HepG2 (cell line): ENCODE data around the gene SLC35B2. TPM values are rescaled to one million over a fixed set of nuclear protein-coding genes. Genes with fewer than 3 reads are reported as not detected.

ENCODE experiments used
- FOXC1 ChIP-seq: sonication (generic); formaldehyde crosslinking; IDR thresholded peaks from 2 replicates; pipeline ENCODE4 v1.8.0; 2022; ENCODE audit warnings: mild to moderate bottlenecking, missing genetic modification reagents, borderline replicate concordance
- GTF3A ChIP-seq: sonication (generic); formaldehyde crosslinking; conservative IDR thresholded peaks from 2 replicates; pipeline ENCODE4 v1.4.0; 2020; ENCODE audit warnings: mild to moderate bottlenecking, missing genetic modification reagents
- HCFC1 ChIP-seq: fragments of 150-350 bp; IDR thresholded peaks from 2 replicates; pipeline ENCODE4 v1.6.1; 2014; ENCODE audit warnings: low read depth, low read length
- KLF15 ChIP-seq: sonication (generic); formaldehyde crosslinking; IDR thresholded peaks from 2 replicates; pipeline ENCODE4 v1.8.1; 2023; ENCODE audit warnings: borderline replicate concordance, mild to moderate bottlenecking, inconsistent platforms, missing genetic modification reagents, mixed read lengths
- MAZ ChIP-seq, 2 experiments: sonication (generic) in 1 of 2; formaldehyde crosslinking in 1 of 2; IDR thresholded peaks; 2 replicates each; pipeline versions ENCODE4 v1.5.0 to v1.6.1; 2012 to 2020; ENCODE audit warnings: low read depth in 2 of 2, mild to moderate bottlenecking in 2 of 2, borderline replicate concordance in 1 of 2, improper control_type of control experiment in 1 of 2, low read length in 1 of 2, missing genetic modification reagents in 1 of 2, moderate library complexity in 1 of 2
- NFATC3 ChIP-seq: sonication (generic); formaldehyde crosslinking; IDR thresholded peaks from 2 replicates; pipeline ENCODE4 v1.5.1; 2020; ENCODE audit warnings: mild to moderate bottlenecking, missing genetic modification reagents
- NONO ChIP-seq, 2 experiments: fragments of 450-650 bp in 1 of 2; sonication (generic) in 1 of 2; formaldehyde crosslinking in 1 of 2; IDR thresholded peaks in 1 of 2; conservative IDR thresholded peaks in 1 of 2; 2 replicates each; pipeline versions ENCODE4 v1.6.1 to v1.8.0; 2017 to 2022; ENCODE audit warnings: mild to moderate bottlenecking in 1 of 2, missing genetic modification reagents in 1 of 2, moderate library complexity in 1 of 2
- TAF15 ChIP-seq: fragments of 200-400 bp; formaldehyde crosslinking; IDR thresholded peaks from one replicate; pipeline ENCODE4 v1.6.1; 2018; ENCODE audit warnings: mild to moderate bottlenecking, low read depth, low read length; ENCODE audit not compliant: poor library complexity, severe bottlenecking
- YY1 ChIP-seq: IDR thresholded peaks from 2 replicates; pipeline ENCODE4 v1.6.1; 2011; ENCODE audit warnings: low read length, low read depth, moderate library complexity, mild to moderate bottlenecking; ENCODE audit not compliant: insufficient read depth, insufficient replicate concordance
- ZBTB8A ChIP-seq: sonication (generic); formaldehyde crosslinking; IDR thresholded peaks from 2 replicates; pipeline ENCODE4 v1.4.0; 2020; ENCODE audit warnings: mild to moderate bottlenecking, low read depth, missing genetic modification reagents, borderline replicate concordance
- ZFP62 ChIP-seq: sonication (generic); formaldehyde crosslinking; IDR thresholded peaks from 2 replicates; pipeline ENCODE4 v1.4.0; 2020; ENCODE audit warnings: missing genetic modification reagents
- ZNF256 ChIP-seq: sonication (generic); formaldehyde crosslinking; conservative IDR thresholded peaks from 2 replicates; pipeline ENCODE4 v1.4.0; 2020; ENCODE audit warnings: missing genetic modification reagents
- ZNF619 ChIP-seq: sonication (generic); formaldehyde crosslinking; IDR thresholded peaks from 2 replicates; pipeline ENCODE4 v1.4.0; 2020; ENCODE audit warnings: mild to moderate bottlenecking, missing genetic modification reagents
- ZNF737 ChIP-seq: sonication (generic); formaldehyde crosslinking; IDR thresholded peaks from 2 replicates; pipeline ENCODE4 v1.5.0; 2020; ENCODE audit warnings: missing genetic modification reagents, mild to moderate bottlenecking, borderline replicate concordance
- polyA plus RNA-seq, 8 experiments: library from polyadenylated mRNA; depleted of rRNA in 3 of 8; stranded (reverse) in 7 of 8; unstranded in 1 of 8; fragments of >200 nt; fragmentation: Illumina TruSeq in 4 of 8; extraction: Trizol in 4 of 8; gene quantifications; 2 replicates each; pipeline versions ENCODE4 v1.2.1 to v1.2.3, GENCODE V29; 2011 to 2016; ENCODE audit warnings: low read depth in 4 of 8, missing spikeins in 1 of 8, mixed read lengths in 1 of 8; ENCODE audit not compliant: insufficient read depth in 1 of 8
- total RNA-seq, 5 experiments: library from RNA; depleted of rRNA; stranded (reverse); fragments of >200 nt; fragmentation: Illumina TruSeq; extraction: Trizol; gene quantifications; 2 replicates each; pipeline ENCODE4 v1.2.3, GENCODE V29; 2016; ENCODE audit warnings: low read depth in 1 of 5
- TF ChIP-seq, protein P1 (sequence below), 2 experiments: sonication (generic) in 1 of 2; formaldehyde crosslinking in 1 of 2; IDR thresholded peaks; 2 replicates each; pipeline versions ENCODE4 v1.6.1 to v1.9.0; 2014 to 2022; ENCODE audit warnings: antibody characterized with exemption in 1 of 2, borderline replicate concordance in 1 of 2, inconsistent platforms in 1 of 2, low read depth in 1 of 2, missing genetic modification reagents in 1 of 2
- TF ChIP-seq, protein P2 (sequence below): sonication (generic); formaldehyde crosslinking; IDR thresholded peaks from 2 replicates; pipeline ENCODE4 v1.8.0; 2023; ENCODE audit warnings: mild to moderate bottlenecking, missing genetic modification reagents
- TF ChIP-seq, protein P3 (sequence below): sonication (generic); formaldehyde crosslinking; IDR thresholded peaks from 2 replicates; pipeline ENCODE4 v1.8.0; 2022; ENCODE audit warnings: missing genetic modification reagents, mild to moderate bottlenecking, inconsistent platforms, borderline replicate concordance

Gene SLC35B2
- total and polyA plus RNA-seq, 2 of the 13 experiments (the other 11 are each of a cell fraction or from before 2014, with no cell fraction given), result 61.1 to 148 TPM

DNA sequence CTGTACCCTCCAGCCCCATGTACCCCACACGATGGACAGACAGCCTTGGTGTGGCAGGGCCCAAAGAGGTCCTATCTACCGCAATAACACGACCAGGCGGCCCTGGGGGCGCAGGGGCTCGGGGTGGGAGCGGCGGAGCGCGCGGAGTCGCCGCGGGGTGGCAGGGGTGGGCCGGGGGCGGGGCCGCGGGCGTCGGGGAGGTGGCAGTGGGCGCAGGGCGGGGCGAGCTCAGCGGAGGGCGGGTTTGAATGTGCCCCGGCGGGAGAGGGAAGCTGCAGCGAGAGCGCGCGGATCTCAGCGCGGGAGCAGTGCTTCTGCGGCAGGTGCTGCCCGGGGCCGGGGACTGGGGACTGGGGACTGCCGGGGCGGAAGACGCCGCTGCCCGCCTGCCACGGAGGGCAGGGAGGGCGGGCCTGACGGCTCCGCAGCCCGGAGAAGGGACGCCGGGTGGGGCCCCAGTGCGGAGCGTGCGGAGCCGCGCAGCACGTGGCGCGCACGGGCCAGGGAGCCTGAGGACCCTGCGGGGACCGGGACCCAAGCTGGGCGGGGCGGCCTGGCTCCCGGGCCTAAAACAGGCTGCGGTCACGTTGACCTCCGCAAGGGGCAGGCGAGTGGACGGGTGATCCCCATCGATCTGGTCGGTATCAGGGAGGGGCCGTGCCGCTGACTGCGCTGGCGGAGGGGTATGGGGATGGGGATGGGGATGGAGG lies 33.9 kb downstream of the SLC35B2 start, which contains the start of gene SLC29A1 (continued):
- no peak for TF ChIP-seq ZNF619
- TF ChIP-seq ZNF256 (CRISPR knock-in tag), result no peak
- no peak for TF ChIP-seq ZFP62 (CRISPR knock-in tag)
- TF ChIP-seq HCFC1, result no peak
- TF ChIP-seq, protein P1, sequence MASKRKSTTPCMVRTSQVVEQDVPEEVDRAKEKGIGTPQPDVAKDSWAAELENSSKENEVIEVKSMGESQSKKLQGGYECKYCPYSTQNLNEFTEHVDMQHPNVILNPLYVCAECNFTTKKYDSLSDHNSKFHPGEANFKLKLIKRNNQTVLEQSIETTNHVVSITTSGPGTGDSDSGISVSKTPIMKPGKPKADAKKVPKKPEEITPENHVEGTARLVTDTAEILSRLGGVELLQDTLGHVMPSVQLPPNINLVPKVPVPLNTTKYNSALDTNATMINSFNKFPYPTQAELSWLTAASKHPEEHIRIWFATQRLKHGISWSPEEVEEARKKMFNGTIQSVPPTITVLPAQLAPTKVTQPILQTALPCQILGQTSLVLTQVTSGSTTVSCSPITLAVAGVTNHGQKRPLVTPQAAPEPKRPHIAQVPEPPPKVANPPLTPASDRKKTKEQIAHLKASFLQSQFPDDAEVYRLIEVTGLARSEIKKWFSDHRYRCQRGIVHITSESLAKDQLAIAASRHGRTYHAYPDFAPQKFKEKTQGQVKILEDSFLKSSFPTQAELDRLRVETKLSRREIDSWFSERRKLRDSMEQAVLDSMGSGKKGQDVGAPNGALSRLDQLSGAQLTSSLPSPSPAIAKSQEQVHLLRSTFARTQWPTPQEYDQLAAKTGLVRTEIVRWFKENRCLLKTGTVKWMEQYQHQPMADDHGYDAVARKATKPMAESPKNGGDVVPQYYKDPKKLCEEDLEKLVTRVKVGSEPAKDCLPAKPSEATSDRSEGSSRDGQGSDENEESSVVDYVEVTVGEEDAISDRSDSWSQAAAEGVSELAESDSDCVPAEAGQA (IDR thresholded peaks at IDR 0.05; ENCODE audit: low read depth), result no peak
- TF ChIP-seq, protein P1 (CRISPR knock-in tag; IDR thresholded peaks at IDR 0.05; ENCODE audit: borderline replicate concordance), result no peak; the same call in 1 of the 2 replicates
- TF ChIP-seq GTF3A (CRISPR knock-in tag), result no peak
- TF ChIP-seq KLF15 (CRISPR knock-in tag), result no peak
- TF ChIP-seq MAZ (IDR thresholded peaks at IDR 0.05; ENCODE audit: borderline replicate concordance, low read depth, low read length), result 0 out of 2 replicates have a peak, but pooled peaks have one; percentile 27
- peak; percentile 71; the same call in 1 of the 2 replicates for TF ChIP-seq MAZ (CRISPR knock-in tag; IDR thresholded peaks at IDR 0.05; ENCODE audit: low read depth)
- TF ChIP-seq ZNF737 (CRISPR knock-in tag), result no peak
- no peak for TF ChIP-seq NONO (IDR thresholded peaks at IDR 0.05)
- TF ChIP-seq NONO (CRISPR knock-in tag; conservative IDR thresholded peaks at IDR 0.05), result peak; percentile 86
- TF ChIP-seq FOXC1 (CRISPR knock-in tag), result peak; percentile 65; the same call in 1 of the 2 replicates
- no peak for TF ChIP-seq TAF15
- no peak for TF ChIP-seq ZBTB8A (CRISPR knock-in tag)
- TF ChIP-seq, protein P2, sequence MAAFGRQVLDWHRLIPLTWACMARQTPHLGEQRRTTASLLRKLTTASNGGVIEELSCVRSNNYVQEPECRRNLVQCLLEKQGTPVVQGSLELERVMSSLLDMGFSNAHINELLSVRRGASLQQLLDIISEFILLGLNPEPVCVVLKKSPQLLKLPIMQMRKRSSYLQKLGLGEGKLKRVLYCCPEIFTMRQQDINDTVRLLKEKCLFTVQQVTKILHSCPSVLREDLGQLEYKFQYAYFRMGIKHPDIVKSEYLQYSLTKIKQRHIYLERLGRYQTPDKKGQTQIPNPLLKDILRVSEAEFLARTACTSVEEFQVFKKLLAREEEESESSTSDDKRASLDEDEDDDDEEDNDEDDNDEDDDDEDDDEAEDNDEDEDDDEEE (CRISPR knock-in tag), result peak; percentile 86; the same call in 1 of the 2 replicates
- no peak for TF ChIP-seq NFATC3 (CRISPR knock-in tag)
- no peak for TF ChIP-seq YY1
- TF ChIP-seq, protein P3, sequence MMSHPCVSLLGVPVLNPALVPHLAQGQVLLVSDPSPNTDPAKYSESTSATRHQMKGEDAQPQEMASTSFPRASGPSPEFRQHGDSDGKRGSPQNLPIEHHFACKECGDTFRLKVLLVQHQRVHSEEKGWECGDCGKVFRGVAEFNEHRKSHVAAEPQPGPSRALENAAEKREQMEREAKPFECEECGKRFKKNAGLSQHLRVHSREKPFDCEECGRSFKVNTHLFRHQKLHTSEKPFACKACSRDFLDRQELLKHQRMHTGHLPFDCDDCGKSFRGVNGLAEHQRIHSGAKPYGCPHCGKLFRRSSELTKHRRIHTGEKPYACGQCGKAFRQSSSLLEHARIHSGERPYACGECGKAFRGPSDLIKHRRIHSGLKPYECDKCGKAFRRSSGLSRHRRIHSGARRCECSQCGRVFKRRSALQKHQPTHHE, result peak; percentile 21; the same call in 1 of the 2 replicates
